OCI-M2 (cell line): Measurements from ENCODE around the gene GOLGA3.
A peak's percentile ranks its signal among the peaks of the same experiment; 100 is the strongest.
"Not testable (repeated sequence)": the region's sequence is repeated elsewhere in the genome, so short reads cannot be mapped to it uniquely, and the experiment has no call there.

Experiments used
- DNase-seq: peaks from one replicate; lab custom pipeline; 2025; ENCODE audit not compliant: unreplicated experiment; lab: John Stamatoyannopoulos, UW

The GOLGA3 gene

GRCh38 chr12:132828706-132829534 is at the start of gene GOLGA3:
Gene GOLGA3 (minus strand): TSS chr12:132828869. CDS start chr12:132822128, 6,741 bp downstream.
- DNase-seq, result peak; percentile 12

- DNase-seq, result not testable (repeated sequence)
These were observed 46.0 kb upstream of the GOLGA3 start for GRCh38 chr12:132874620-132875019.

- DNase-seq, result no peak
These were observed 45.5 kb upstream of the GOLGA3 start for GRCh38 chr12:132874175-132874574.

GRCh38 chr12:132873724-132874123 is 45.1 kb upstream of the GOLGA3 start:
- DNase-seq, result no peak

- no peak for DNase-seq
These were observed 44.3 kb upstream of the GOLGA3 start for GRCh38 chr12:132872975-132873421.

GRCh38 chr12:132872073-132872855 is 43.6 kb upstream of the GOLGA3 start:
- DNase-seq, result no peak

GRCh38 chr12:132869551-132869950 is 40.9 kb upstream of the GOLGA3 start:
- DNase-seq, result no peak

GRCh38 chr12:132866251-132866828 is 37.7 kb upstream of the GOLGA3 start:
- DNase-seq, result no peak

GRCh38 chr12:132861558-132861957 is 32.9 kb upstream of the GOLGA3 start:
- no peak for DNase-seq

GRCh38 chr12:132858718-132859266 is 30.1 kb upstream of the GOLGA3 start:
- no peak for DNase-seq

GRCh38 chr12:132857019-132857418 is 28.4 kb upstream of the GOLGA3 start:
- DNase-seq, result not testable (repeated sequence)

GRCh38 chr12:132856581-132856980 is 27.9 kb upstream of the GOLGA3 start:
- no peak for DNase-seq

- not testable (repeated sequence) for DNase-seq
These were observed 26.5 kb upstream of the GOLGA3 start for GRCh38 chr12:132855211-132855610.

GRCh38 chr12:132853285-132854092 is 24.8 kb upstream of the GOLGA3 start:
- no peak for DNase-seq

- DNase-seq, result no peak
These were observed 23.8 kb upstream of the GOLGA3 start for GRCh38 chr12:132852496-132852895.

GRCh38 chr12:132851465-132851864 is 22.8 kb upstream of the GOLGA3 start:
- no peak for DNase-seq

- DNase-seq, result no peak
These were observed 21.6 kb upstream of the GOLGA3 start for GRCh38 chr12:132850291-132850690.

GRCh38 chr12:132848521-132848920 is 19.9 kb upstream of the GOLGA3 start:
- DNase-seq, result no peak

GRCh38 chr12:132847363-132848356 is 19.0 kb upstream of the GOLGA3 start:
- DNase-seq, result no peak
